Measurements from ENCODE around the gene ERCC6.
A peak's percentile ranks its signal among the peaks of the same experiment; 100 is the strongest.

Gene ERCC6

DNA sequence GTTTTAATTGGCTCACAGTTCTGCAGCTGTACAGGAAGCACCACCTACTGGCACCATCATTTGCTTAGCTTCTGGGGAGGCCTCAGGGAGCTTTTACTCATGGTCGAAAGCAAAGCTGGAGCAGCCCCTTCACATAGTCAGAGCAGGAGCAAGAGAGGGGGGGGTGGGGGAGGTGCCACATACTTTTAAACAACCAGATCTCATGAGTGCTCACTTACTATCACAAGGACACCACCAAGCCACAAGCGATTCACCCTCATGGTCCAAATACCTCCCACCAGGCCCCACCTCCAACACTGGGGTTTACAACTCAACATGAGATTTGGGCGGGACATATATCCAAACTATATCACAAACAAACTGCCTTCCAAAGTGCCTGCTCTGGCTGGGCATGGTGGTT lies 39.5 kb upstream of the ERCC6 start:
- no peaks in the 10 kb centered on the region for H3K79me1 ChIP-seq (replicated peaks; ENCODE audit: low read length, poor library complexity, severe bottlenecking)
- peaks cover 0 to 3% of the 10 kb centered on the region in 2 experiments for H3K27me3 ChIP-seq (ENCODE audit: control insufficient read depth in 1 of 2, insufficient read depth in 1 of 2, low read length in 2 of 2)
- DNase-seq = no peak
- no peak overlapping the region for H2BK15ac ChIP-seq (ENCODE audit: low read depth, poor library complexity, severe bottlenecking)
- WGBS = 74% methylated on average over 2 of the region's 3 CpGs
- no peaks in the 10 kb centered on the region for H3K36me3 ChIP-seq (ENCODE audit: control insufficient read depth in 1 of 2, insufficient read depth in 2 of 2, low read depth in 1 of 2, low read length in 2 of 2)
- H2BK120ac ChIP-seq (ENCODE audit: low read depth, low read length) = no peak overlapping the region
- no peak overlapping the region for H2AFZ ChIP-seq (ENCODE audit: low read depth, low read length)
- H3K4ac ChIP-seq (ENCODE audit: low read depth in 1 of 2, low read length in 2 of 2) = no peak overlapping the region
- H3K4me2 ChIP-seq (ENCODE audit: low read length, poor library complexity, severe bottlenecking) = no peak overlapping the region
- H4K8ac ChIP-seq (ENCODE audit: low read length) = no peak overlapping the region
- H3K27ac ChIP-seq (ENCODE audit: low read length, poor library complexity, severe bottlenecking) = no peak overlapping the region
- H2BK12ac ChIP-seq (ENCODE audit: low read length in 2 of 2) = no peak overlapping the region
- no peaks in the 10 kb centered on the region for H3K9me3 ChIP-seq (ENCODE audit: control insufficient read depth, low read length)
- no peak overlapping the region for H2AK5ac ChIP-seq (ENCODE audit: low read length, severe bottlenecking)
- H3K9ac ChIP-seq (ENCODE audit: low read length) = no peak overlapping the region
- no peak overlapping the region for H3K4me3 ChIP-seq (ENCODE audit: insufficient read depth in 1 of 2, low read depth in 1 of 2, low read length in 2 of 2)
- H3K14ac ChIP-seq (ENCODE audit: low read length in 2 of 2) = no peak overlapping the region
- H3K18ac ChIP-seq (ENCODE audit: low read depth in 1 of 2, low read length in 2 of 2) = no peak overlapping the region
- no peak overlapping the region for H4K91ac ChIP-seq (ENCODE audit: low read length)
- H3K23ac ChIP-seq (ENCODE audit: low read length in 2 of 2) = no peak overlapping the region
- no peaks in the 10 kb centered on the region for H3K4me1 ChIP-seq (ENCODE audit: control insufficient read depth, insufficient read depth, low read depth, low read length)
- no peak overlapping the region for H2BK5ac ChIP-seq (ENCODE audit: low read depth, low read length, poor library complexity, severe bottlenecking)

DNA sequence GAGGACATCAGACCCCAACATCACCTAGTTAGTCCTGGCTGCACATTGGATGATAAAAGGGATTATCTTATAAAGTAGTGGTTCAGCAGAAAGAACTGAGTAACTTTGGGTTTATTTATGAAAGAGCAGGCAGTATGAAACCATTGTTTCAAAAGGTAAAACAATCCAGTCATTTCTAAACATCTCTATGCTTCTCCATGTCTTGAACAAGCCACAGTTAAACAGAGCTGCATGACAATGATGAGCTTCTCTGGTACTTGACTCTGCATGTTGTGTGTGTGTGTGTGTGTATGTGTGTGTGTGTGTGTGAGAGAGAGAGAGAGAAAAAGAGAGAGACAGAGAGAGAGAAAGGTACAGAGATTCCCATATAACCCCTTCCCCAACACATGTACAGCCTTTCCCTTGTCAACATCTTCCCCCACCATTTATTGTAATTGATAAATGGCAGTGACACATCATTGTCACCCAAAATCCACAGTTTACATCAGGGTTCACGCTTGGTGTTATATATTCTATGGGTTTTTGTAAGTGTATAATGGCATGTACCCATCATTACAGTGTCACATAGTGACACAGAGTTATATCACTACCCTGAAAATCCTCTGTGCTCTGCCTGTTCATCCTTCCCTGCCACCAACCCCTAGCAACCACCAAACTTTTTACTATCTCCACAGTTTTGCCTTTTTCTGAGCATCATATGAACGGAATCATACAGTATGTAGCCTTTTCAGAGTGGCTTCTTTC lies 38.4 kb upstream of the ERCC6 start:
- no peaks in the 10 kb centered on the region for H3K9me3 ChIP-seq (ENCODE audit: control insufficient read depth, low read length)
- H3K18ac ChIP-seq (ENCODE audit: low read depth in 1 of 2, low read length in 2 of 2) = no peak overlapping the region
- H3K23ac ChIP-seq (ENCODE audit: low read length in 2 of 2) = no peak overlapping the region
- no peak overlapping the region for H3K14ac ChIP-seq (ENCODE audit: low read length in 2 of 2)
- H2AFZ ChIP-seq (ENCODE audit: low read depth, low read length) = no peak overlapping the region
- H3K4me2 ChIP-seq (ENCODE audit: low read length, poor library complexity, severe bottlenecking) = no peak overlapping the region
- no peak overlapping the region for H2BK15ac ChIP-seq (ENCODE audit: low read depth, poor library complexity, severe bottlenecking)
- no peak overlapping the region for H2BK120ac ChIP-seq (ENCODE audit: low read depth, low read length)
- no peak overlapping the region for H3K9ac ChIP-seq (ENCODE audit: low read length)
- H3K4ac ChIP-seq (ENCODE audit: low read depth in 1 of 2, low read length in 2 of 2) = no peak overlapping the region
- WGBS = no CpG with 5 or more reads among the region's 2 CpGs
- H3K4me1 ChIP-seq (ENCODE audit: control insufficient read depth, insufficient read depth, low read depth, low read length) = peaks cover 2% of the 10 kb centered on the region
- peaks cover 3 to 4% of the 10 kb centered on the region in 2 experiments for H3K27me3 ChIP-seq (ENCODE audit: control insufficient read depth in 1 of 2, insufficient read depth in 1 of 2, low read length in 2 of 2)
- H4K91ac ChIP-seq (ENCODE audit: low read length) = no peak overlapping the region
- H3K79me1 ChIP-seq (replicated peaks; ENCODE audit: low read length, poor library complexity, severe bottlenecking) = no peaks in the 10 kb centered on the region
- no peaks in the 10 kb centered on the region for H3K36me3 ChIP-seq (ENCODE audit: control insufficient read depth in 1 of 2, insufficient read depth in 2 of 2, low read depth in 1 of 2, low read length in 2 of 2)
- no peak overlapping the region for H4K8ac ChIP-seq (ENCODE audit: low read length)
- no peak overlapping the region for H2BK5ac ChIP-seq (ENCODE audit: low read depth, low read length, poor library complexity, severe bottlenecking)
- no peak overlapping the region for H3K27ac ChIP-seq (ENCODE audit: low read length, poor library complexity, severe bottlenecking)
- H2BK12ac ChIP-seq (ENCODE audit: low read length in 2 of 2) = no peak overlapping the region
- H3K4me3 ChIP-seq (ENCODE audit: insufficient read depth in 1 of 2, low read depth in 1 of 2, low read length in 2 of 2) = no peak overlapping the region
- DNase-seq = no peak
- H2AK5ac ChIP-seq (ENCODE audit: low read length, severe bottlenecking) = no peak overlapping the region

- 83% methylated on average over 11 of the region's 11 CpGs for WGBS
- no peak overlapping the region for H2BK15ac ChIP-seq (ENCODE audit: low read depth, poor library complexity, severe bottlenecking)
Measured at GRCh38 chr10:49575489-49576072, 36.7 kb upstream of the ERCC6 start.

DNA sequence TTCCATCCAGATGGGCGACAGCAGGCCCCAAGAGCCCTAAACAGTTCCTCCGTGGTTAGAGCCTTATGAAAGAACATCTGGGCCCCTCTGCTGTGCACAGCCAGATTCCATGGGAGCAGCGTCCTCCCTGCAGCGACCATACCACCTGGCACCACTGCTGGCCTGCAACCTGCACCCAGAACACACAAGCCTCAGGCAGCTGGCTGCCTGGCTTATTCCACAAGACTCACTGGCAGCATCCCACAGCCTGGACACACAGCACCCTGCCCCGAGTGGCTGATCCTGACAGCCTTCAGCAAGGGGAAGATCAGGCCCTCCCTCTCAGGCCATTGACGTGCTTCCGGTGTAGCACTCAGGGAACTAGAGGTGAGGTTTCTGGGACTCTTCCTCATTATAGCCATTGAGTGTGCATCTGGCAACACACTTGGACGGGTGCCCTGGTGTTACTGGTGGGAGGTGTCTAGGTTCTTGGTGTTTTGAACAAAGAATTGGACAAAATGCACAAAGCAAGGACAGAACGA lies 33.7 kb upstream of the ERCC6 start:
- Histone ChIP-seq H3K4me2 (ENCODE audit: low read length, poor library complexity, severe bottlenecking) (no peak overlapping the region), H2BK120ac (ENCODE audit: low read depth, low read length) (no peak overlapping the region), H2AK5ac (ENCODE audit: low read length, severe bottlenecking) (no peak overlapping the region), H3K4me1 (ENCODE audit: control insufficient read depth, insufficient read depth, low read depth, low read length) (peaks cover 2% of the 10 kb centered on the region), H3K9ac (ENCODE audit: low read length) (no peak overlapping the region), H3K18ac (ENCODE audit: low read depth in 1 of 2, low read length in 2 of 2) (no peak overlapping the region), H2BK5ac (ENCODE audit: low read depth, low read length, poor library complexity, severe bottlenecking) (no peak overlapping the region), H3K27me3 (ENCODE audit: control insufficient read depth in 1 of 2, insufficient read depth in 1 of 2, low read length in 2 of 2) (peaks cover 3 to 10% of the 10 kb centered on the region in 2 experiments), H4K91ac (ENCODE audit: low read length) (peak overlapping the region; percentile 65), H2BK12ac (ENCODE audit: low read length in 2 of 2) (no peak overlapping the region), H3K14ac (ENCODE audit: low read length in 2 of 2) (no peak overlapping the region), H3K36me3 (ENCODE audit: control insufficient read depth in 1 of 2, insufficient read depth in 2 of 2, low read depth in 1 of 2, low read length in 2 of 2) (no peaks in the 10 kb centered on the region), H3K79me1 (replicated peaks; ENCODE audit: low read length, poor library complexity, severe bottlenecking) (no peaks in the 10 kb centered on the region), H3K27ac (ENCODE audit: low read length, poor library complexity, severe bottlenecking) (no peak overlapping the region), H3K9me3 (ENCODE audit: control insufficient read depth, low read length) (peaks cover 14% of the 10 kb centered on the region), H2AFZ (ENCODE audit: low read depth, low read length) (no peak overlapping the region), H3K4me3 (ENCODE audit: insufficient read depth in 1 of 2, low read depth in 1 of 2, low read length in 2 of 2) (no peak overlapping the region), H4K8ac (ENCODE audit: low read length) (no peak overlapping the region), H2BK15ac (ENCODE audit: low read depth, poor library complexity, severe bottlenecking) (no peak overlapping the region), H3K4ac (ENCODE audit: low read depth in 1 of 2, low read length in 2 of 2) (no peak overlapping the region), H3K23ac (ENCODE audit: low read length in 2 of 2) (no peak overlapping the region)
- DNase-seq = no peak
- 73% methylated on average over 9 of the region's 9 CpGs for WGBS

More at GRCh38 chr10:49575489-49576072, 36.7 kb upstream of the ERCC6 start:
- H4K8ac ChIP-seq (ENCODE audit: low read length) = no peak overlapping the region
- H2BK5ac ChIP-seq (ENCODE audit: low read depth, low read length, poor library complexity, severe bottlenecking) = no peak overlapping the region
- H2AFZ ChIP-seq (ENCODE audit: low read depth, low read length) = no peak overlapping the region
- no peak overlapping the region for H2AK5ac ChIP-seq (ENCODE audit: low read length, severe bottlenecking)
- no peak overlapping the region for H4K91ac ChIP-seq (ENCODE audit: low read length)
- no peaks in the 10 kb centered on the region for H3K79me1 ChIP-seq (replicated peaks; ENCODE audit: low read length, poor library complexity, severe bottlenecking)
- H3K4me3 ChIP-seq (ENCODE audit: insufficient read depth in 1 of 2, low read depth in 1 of 2, low read length in 2 of 2) = no peak overlapping the region
- no peak overlapping the region for H3K9ac ChIP-seq (ENCODE audit: low read length)
- H3K4me2 ChIP-seq (ENCODE audit: low read length, poor library complexity, severe bottlenecking) = no peak overlapping the region
- H3K23ac ChIP-seq (ENCODE audit: low read length in 2 of 2) = no peak overlapping the region
- no peak overlapping the region for H2BK12ac ChIP-seq (ENCODE audit: low read length in 2 of 2)
- DNase-seq = no peak
- no peak overlapping the region for H3K18ac ChIP-seq (ENCODE audit: low read depth in 1 of 2, low read length in 2 of 2)
- no peak overlapping the region for H3K27ac ChIP-seq (ENCODE audit: low read length, poor library complexity, severe bottlenecking)
- no peak overlapping the region for H3K4ac ChIP-seq (ENCODE audit: low read depth in 1 of 2, low read length in 2 of 2)
- H2BK120ac ChIP-seq (ENCODE audit: low read depth, low read length) = no peak overlapping the region
- H3K4me1 ChIP-seq (ENCODE audit: control insufficient read depth, insufficient read depth, low read depth, low read length) = peaks cover 2% of the 10 kb centered on the region
- H3K36me3 ChIP-seq (ENCODE audit: control insufficient read depth in 1 of 2, insufficient read depth in 2 of 2, low read depth in 1 of 2, low read length in 2 of 2) = no peaks in the 10 kb centered on the region
- peaks cover 3 to 10% of the 10 kb centered on the region in 2 experiments for H3K27me3 ChIP-seq (ENCODE audit: control insufficient read depth in 1 of 2, insufficient read depth in 1 of 2, low read length in 2 of 2)
- H3K9me3 ChIP-seq (ENCODE audit: control insufficient read depth, low read length) = peaks cover 2% of the 10 kb centered on the region
- H3K14ac ChIP-seq (ENCODE audit: low read length in 2 of 2) = no peak overlapping the region
